ENCODE measurements around the gene HELT. TPM values are rescaled to one million over a fixed set of nuclear protein-coding genes. Genes with fewer than 3 reads are reported as not detected.

HELT gene
- total RNA-seq, 1 experiment from 2014 or later: not detected

DNA sequence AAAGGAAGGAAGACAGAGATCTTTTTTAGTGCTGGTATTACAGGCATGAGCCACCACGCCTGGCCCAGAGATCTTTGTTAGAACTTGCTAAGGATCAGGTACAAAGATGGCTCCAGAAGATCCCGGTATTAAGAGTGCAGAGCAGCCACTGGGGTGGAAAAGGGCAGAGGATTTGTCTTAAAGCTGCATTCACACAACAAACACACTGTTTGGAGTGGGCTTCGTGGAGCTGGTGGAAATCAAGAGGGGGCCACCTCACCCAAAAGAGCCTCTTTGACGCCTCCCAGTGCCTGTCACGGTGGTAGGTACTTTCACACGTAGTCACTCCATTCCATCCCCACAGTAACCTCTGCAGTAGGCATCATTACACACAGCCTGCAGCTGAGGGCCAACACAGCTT, 13.3 kb downstream of the HELT start:
- TF ChIP-seq, protein P1, sequence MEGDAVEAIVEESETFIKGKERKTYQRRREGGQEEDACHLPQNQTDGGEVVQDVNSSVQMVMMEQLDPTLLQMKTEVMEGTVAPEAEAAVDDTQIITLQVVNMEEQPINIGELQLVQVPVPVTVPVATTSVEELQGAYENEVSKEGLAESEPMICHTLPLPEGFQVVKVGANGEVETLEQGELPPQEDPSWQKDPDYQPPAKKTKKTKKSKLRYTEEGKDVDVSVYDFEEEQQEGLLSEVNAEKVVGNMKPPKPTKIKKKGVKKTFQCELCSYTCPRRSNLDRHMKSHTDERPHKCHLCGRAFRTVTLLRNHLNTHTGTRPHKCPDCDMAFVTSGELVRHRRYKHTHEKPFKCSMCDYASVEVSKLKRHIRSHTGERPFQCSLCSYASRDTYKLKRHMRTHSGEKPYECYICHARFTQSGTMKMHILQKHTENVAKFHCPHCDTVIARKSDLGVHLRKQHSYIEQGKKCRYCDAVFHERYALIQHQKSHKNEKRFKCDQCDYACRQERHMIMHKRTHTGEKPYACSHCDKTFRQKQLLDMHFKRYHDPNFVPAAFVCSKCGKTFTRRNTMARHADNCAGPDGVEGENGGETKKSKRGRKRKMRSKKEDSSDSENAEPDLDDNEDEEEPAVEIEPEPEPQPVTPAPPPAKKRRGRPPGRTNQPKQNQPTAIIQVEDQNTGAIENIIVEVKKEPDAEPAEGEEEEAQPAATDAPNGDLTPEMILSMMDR (IDR thresholded peaks at IDR 0.05; ENCODE audit: unreplicated experiment): no peak
- Mint-ChIP-seq H3K36me3 (ENCODE audit: insufficient read depth, unreplicated experiment) (no peaks in the 10 kb centered on the region), H3K4me1 (ENCODE audit: low read depth, unreplicated experiment) (peaks cover 8% of the 10 kb centered on the region), H3K9me3 (ENCODE audit: low read depth, unreplicated experiment) (no peaks in the 10 kb centered on the region), H3K27me3 (ENCODE audit: unreplicated experiment) (peaks cover 74% of the 10 kb centered on the region), H3K27ac (ENCODE audit: unreplicated experiment) (no peak overlapping the region), H3K4me3 (ENCODE audit: low read depth, unreplicated experiment) (no peak overlapping the region)
- CTCF ChIA-PET: no interaction called here
- no TSS peak for BruUV-seq (replicated peaks)
- intact Hi-C loops (cut with micrococcal nuclease; ENCODE audit: unreplicated experiment): no loop called here
- DNase-seq: no peak

DNA sequence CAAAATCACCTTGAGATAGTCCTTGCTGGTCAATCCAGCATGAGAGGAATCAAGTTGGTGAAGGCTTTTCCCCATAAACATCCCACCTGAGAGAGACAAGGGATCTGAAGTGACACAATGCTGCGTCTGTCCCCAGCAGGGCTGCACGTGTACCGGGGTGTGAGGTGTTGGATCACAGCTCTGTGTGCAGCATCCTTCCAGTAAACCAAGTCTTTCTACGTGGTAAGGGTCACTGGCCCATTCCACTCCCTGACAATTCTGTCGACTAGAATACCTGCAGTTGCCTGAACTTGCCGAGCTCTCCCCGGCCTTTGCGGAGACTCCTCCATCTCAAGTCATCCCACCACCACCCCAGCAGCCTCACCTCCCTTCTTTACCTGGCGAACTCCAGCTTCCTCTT, 14.8 kb downstream of the HELT start:
- intact Hi-C loops (cut with micrococcal nuclease; ENCODE audit: unreplicated experiment): no loop called here
- CTCF ChIA-PET: no interaction called here
- H3K36me3 Mint-ChIP-seq (ENCODE audit: insufficient read depth, unreplicated experiment): no peaks in the 10 kb centered on the region
- H3K4me3 Mint-ChIP-seq (ENCODE audit: low read depth, unreplicated experiment): no peak overlapping the region
- no peak overlapping the region for H3K27ac Mint-ChIP-seq (ENCODE audit: unreplicated experiment)
- peaks cover 8% of the 10 kb centered on the region for H3K4me1 Mint-ChIP-seq (ENCODE audit: low read depth, unreplicated experiment)
- no TSS peak for BruUV-seq (replicated peaks)
- TF ChIP-seq, protein P1 (IDR thresholded peaks at IDR 0.05; ENCODE audit: unreplicated experiment): no peak
- no peak for DNase-seq
- peaks cover 60% of the 10 kb centered on the region for H3K27me3 Mint-ChIP-seq (ENCODE audit: unreplicated experiment)
- H3K9me3 Mint-ChIP-seq (ENCODE audit: low read depth, unreplicated experiment): no peaks in the 10 kb centered on the region

DNA sequence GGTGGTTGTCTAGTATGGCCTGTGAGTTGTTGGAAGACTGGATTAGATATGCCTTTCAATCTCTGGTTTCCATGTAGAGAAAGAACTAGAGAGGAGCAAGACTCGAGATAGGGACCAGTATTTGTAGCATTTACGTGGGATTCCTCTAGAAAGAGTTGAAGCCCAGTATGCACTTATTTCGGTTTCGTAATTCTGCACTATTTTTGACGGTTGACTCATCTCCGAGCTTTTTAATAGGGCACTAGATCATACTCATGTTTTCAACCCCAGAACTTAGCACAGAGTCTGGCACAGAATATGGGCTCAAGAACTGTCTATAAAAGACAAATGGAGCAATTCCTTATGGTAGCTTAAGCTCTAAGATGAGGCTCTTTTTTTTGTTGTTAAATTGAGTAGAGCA, 15.7 kb downstream of the HELT start:
- H3K27me3 Mint-ChIP-seq (ENCODE audit: unreplicated experiment): peaks cover 53% of the 10 kb centered on the region
- no peak overlapping the region for H3K27ac Mint-ChIP-seq (ENCODE audit: unreplicated experiment)
- no TSS peak for BruUV-seq (replicated peaks)
- TF ChIP-seq, protein P1 (IDR thresholded peaks at IDR 0.05; ENCODE audit: unreplicated experiment): no peak
- H3K36me3 Mint-ChIP-seq (ENCODE audit: insufficient read depth, unreplicated experiment): no peaks in the 10 kb centered on the region
- no peak for DNase-seq
- CTCF ChIA-PET: interaction anchor here (0.6 kb wide), 1 partner anchor 197 kb away, joined by 3 read pairs; no protein-coding TSS in a partner anchor
- H3K4me1 Mint-ChIP-seq (ENCODE audit: low read depth, unreplicated experiment): peaks cover 8% of the 10 kb centered on the region
- no peak overlapping the region for H3K4me3 Mint-ChIP-seq (ENCODE audit: low read depth, unreplicated experiment)
- intact Hi-C loops (cut with micrococcal nuclease; ENCODE audit: unreplicated experiment): no loop called here
- peaks cover 2% of the 10 kb centered on the region for H3K9me3 Mint-ChIP-seq (ENCODE audit: low read depth, unreplicated experiment)

DNA sequence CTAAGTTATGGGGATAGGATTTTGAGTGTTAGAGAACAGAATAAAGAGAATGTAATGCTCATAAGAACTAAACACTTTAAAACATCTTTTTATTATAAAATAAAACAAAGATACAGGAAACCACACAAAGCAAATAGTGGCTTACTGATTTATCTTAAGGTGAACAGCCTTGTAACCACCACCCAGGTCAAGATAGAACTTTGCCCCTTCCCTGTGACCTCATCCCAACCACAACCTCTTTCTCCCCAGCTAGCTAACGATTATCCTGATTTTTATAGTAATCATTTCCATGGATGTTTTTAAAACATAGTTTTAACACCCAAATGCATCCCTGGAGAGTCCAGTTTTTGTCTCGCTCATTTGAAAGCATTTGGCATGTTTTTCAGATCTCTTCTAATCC, 17.0 kb downstream of the HELT start:
- CTCF ChIA-PET: no interaction called here
- intact Hi-C loops (cut with micrococcal nuclease; ENCODE audit: unreplicated experiment): no loop called here
- TF ChIP-seq, protein P1 (IDR thresholded peaks at IDR 0.05; ENCODE audit: unreplicated experiment): no peak

More for the DNA sequence above, 17.0 kb downstream of the HELT start:
- Mint-ChIP-seq H3K4me1 (ENCODE audit: low read depth, unreplicated experiment) (peaks cover 17% of the 10 kb centered on the region), H3K27ac (ENCODE audit: unreplicated experiment) (no peak overlapping the region), H3K36me3 (ENCODE audit: insufficient read depth, unreplicated experiment) (peaks cover 4% of the 10 kb centered on the region), H3K4me3 (ENCODE audit: low read depth, unreplicated experiment) (no peak overlapping the region), H3K27me3 (ENCODE audit: unreplicated experiment) (peaks cover 40% of the 10 kb centered on the region), H3K9me3 (ENCODE audit: low read depth, unreplicated experiment) (peaks cover 2% of the 10 kb centered on the region)
- DNase-seq: no peak
- BruUV-seq (replicated peaks): no TSS peak

All from Calu3 (cell line).